Measurements from ENCODE around the gene SHC3. TPM values are rescaled to one million over a fixed set of nuclear protein-coding genes. Genes with fewer than 3 reads are reported as not detected.

The SHC3 gene
- total RNA-seq, 1 experiment from 2014 or later: 1.8 TPM

DNA sequence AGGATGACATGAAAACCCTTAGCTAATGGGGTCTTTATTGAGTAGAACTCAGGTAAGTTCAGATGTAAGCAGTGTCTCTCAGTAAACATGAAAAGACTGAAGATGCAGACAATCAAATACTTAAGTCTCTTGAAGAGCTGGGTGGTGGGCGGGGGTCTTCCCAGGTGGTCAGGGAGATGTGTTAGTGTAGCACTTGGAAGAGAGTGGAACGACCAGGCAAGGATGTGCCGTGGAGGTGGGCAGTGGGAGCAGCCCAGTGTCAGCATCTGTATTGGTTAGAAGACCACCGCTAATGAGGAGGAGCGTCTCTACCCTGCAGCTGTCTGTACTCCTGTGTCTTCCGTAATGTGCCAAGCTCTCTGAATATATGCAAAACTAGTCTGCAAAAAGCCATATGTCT is 183.0 kb downstream of the SHC3 start:
- no peak overlapping the region for H3K56ac ChIP-seq (ENCODE audit: insufficient read length, low read depth, low read length)
- H4K20me1 ChIP-seq (ENCODE audit: control insufficient read depth, insufficient read depth, insufficient read length): peaks cover 3% of the 10 kb centered on the region
- no peak overlapping the region for H2BK120ac ChIP-seq (ENCODE audit: low read depth, low read length, poor library complexity, severe bottlenecking)
- Mint-ChIP-seq H3K4me1 (peaks cover 17 to 19% of the 10 kb centered on the region in 2 experiments), H3K36me3 (ENCODE audit: insufficient read depth in 1 of 3, low read depth in 3 of 3) (peaks cover 3 to 5% (median 4%) of the 10 kb centered on the region in 3 experiments; a peak in 4 of 7 replicates), H3K27ac (no peak overlapping the region), H3K4me3 (no peak overlapping the region), H3K27me3 (ENCODE audit: low read depth) (peaks cover 5% of the 10 kb centered on the region), H3K9me3 (no peaks in the 10 kb centered on the region)
- H3K14ac ChIP-seq (ENCODE audit: insufficient read depth, low read length): no peak overlapping the region
- H3K27ac ChIP-seq (ENCODE audit: insufficient read length, low read depth, low read length): no peak overlapping the region
- no peak overlapping the region for H2BK15ac ChIP-seq (ENCODE audit: low read depth, low read length)
- no peak overlapping the region for H2AFZ ChIP-seq (ENCODE audit: low read length)
- no peak overlapping the region for H2BK20ac ChIP-seq (ENCODE audit: low read depth, low read length, poor library complexity, severe bottlenecking)
- H2AK5ac ChIP-seq (ENCODE audit: insufficient read length, low read length): no peak overlapping the region
- no peak overlapping the region for H3K23ac ChIP-seq (ENCODE audit: insufficient read length, low read depth, low read length)
- TF ChIP-seq, protein P1, sequence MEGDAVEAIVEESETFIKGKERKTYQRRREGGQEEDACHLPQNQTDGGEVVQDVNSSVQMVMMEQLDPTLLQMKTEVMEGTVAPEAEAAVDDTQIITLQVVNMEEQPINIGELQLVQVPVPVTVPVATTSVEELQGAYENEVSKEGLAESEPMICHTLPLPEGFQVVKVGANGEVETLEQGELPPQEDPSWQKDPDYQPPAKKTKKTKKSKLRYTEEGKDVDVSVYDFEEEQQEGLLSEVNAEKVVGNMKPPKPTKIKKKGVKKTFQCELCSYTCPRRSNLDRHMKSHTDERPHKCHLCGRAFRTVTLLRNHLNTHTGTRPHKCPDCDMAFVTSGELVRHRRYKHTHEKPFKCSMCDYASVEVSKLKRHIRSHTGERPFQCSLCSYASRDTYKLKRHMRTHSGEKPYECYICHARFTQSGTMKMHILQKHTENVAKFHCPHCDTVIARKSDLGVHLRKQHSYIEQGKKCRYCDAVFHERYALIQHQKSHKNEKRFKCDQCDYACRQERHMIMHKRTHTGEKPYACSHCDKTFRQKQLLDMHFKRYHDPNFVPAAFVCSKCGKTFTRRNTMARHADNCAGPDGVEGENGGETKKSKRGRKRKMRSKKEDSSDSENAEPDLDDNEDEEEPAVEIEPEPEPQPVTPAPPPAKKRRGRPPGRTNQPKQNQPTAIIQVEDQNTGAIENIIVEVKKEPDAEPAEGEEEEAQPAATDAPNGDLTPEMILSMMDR (conservative IDR thresholded peaks at IDR 0.05): no peak
- no peak overlapping the region for H3K4me2 ChIP-seq (ENCODE audit: insufficient read depth, insufficient read length, low read length)
- no peak overlapping the region for H3T11ph ChIP-seq (ENCODE audit: low read length)
- H3K18ac ChIP-seq (ENCODE audit: insufficient read length, low read depth, low read length): no peak overlapping the region
- H3K23me2 ChIP-seq (ENCODE audit: insufficient read length, low read depth, low read length, poor library complexity, severe bottlenecking): peaks cover 11% of the 10 kb centered on the region
- no peaks in the 10 kb centered on the region for H3K79me1 ChIP-seq (ENCODE audit: insufficient read depth, low read depth, low read length, poor library complexity, severe bottlenecking)
- no peaks in the 10 kb centered on the region for H3K4me1 ChIP-seq (ENCODE audit: insufficient read depth, low read length)
- H3K27me3 ChIP-seq (ENCODE audit: insufficient read depth, low read length): no peaks in the 10 kb centered on the region
- H3K9ac ChIP-seq (ENCODE audit: extremely low read depth, insufficient read length, low read length): no peak overlapping the region
- no peaks in the 10 kb centered on the region for H3K79me2 ChIP-seq (ENCODE audit: insufficient read depth, low read length)
- H3K9me3 ChIP-seq (ENCODE audit: control insufficient read depth, low read depth, low read length): no peaks in the 10 kb centered on the region
- no peak overlapping the region for H4K5ac ChIP-seq (ENCODE audit: insufficient read length, low read depth, low read length)
- no CpG with 5 or more reads among the region's 6 CpGs for WGBS (ENCODE audit: extremely low coverage, insufficient read length, low lambda C conversion rate)
- no peak overlapping the region for H4K91ac ChIP-seq (ENCODE audit: insufficient read length, low read depth, low read length)
- no peak overlapping the region for H2BK5ac ChIP-seq (ENCODE audit: insufficient read length, low read length)
- no peak overlapping the region for H3K4ac ChIP-seq (ENCODE audit: low read depth, low read length)
- no peak overlapping the region for H2BK12ac ChIP-seq (ENCODE audit: insufficient read length, low read depth, low read length)
- no peak for DNase-seq
- H4K8ac ChIP-seq (replicated peaks; ENCODE audit: insufficient read length, low read depth, low read length): no peak overlapping the region

Data from H9 (cell line).